HCT116 (cell line): ENCODE data around the gene NDUFS6. TPM values are rescaled to one million over a fixed set of nuclear protein-coding genes. Genes with fewer than 3 reads are reported as not detected.

Source experiments
- ATAC-seq: fragments of 200-7000 bp; cut with Tn5 transposase; 2 replicates; pipeline ENCODE4 v1.9.1; 2020; ENCODE audit warnings: mild to moderate bottlenecking, moderate library complexity
- BruUV-seq: library from RNA; stranded (reverse); fragments of 400-500 nt; replicated peaks from 2 replicates; lab custom pipeline; 2021; lab: Mats Ljungman, UMichigan
- CTCF ChIA-PET: fragments of 300-600 bp; sonication (Branson Sonifier 250); formaldehyde crosslinking; loops from one replicate; lab custom pipeline; 2021; ENCODE audit warnings: antibody characterized with exemption; lab: Charles Lee
- POLR2A ChIA-PET: fragments of 300-600, 350-600 bp; sonication (Branson Sonifier 250); formaldehyde crosslinking; loops from one replicate; lab custom pipeline; 2021; ENCODE audit warnings: antibody characterized with exemption; lab: Charles Lee
- RAD21 ChIA-PET, 2 experiments: fragments of 300-600 bp; sonication (Branson Sonifier 250); formaldehyde crosslinking; loops; one replicate each; lab custom pipeline; 2023; ENCODE audit warnings: low total read pairs in 2 of 2; ENCODE audit not compliant: uncharacterized antibody in 2 of 2, unreplicated experiment in 2 of 2, low non-redundant PET in 1 of 2; lab: Charles Lee
- DNase-seq: peaks from one replicate; pipeline ENCODE4 v3.0.0-alpha.2; 2010; ENCODE audit warnings: low read depth, low spot score
- H2AFZ ChIP-seq: fragments of 200-600 bp; shearing (Covaris generic), sonication (generic); 2 replicates; pipeline ENCODE4 v1.6.1; 2017; ENCODE audit warnings: low read depth, mixed run types, mixed read lengths, antibody characterized with exemption, low read length; ENCODE audit not compliant: poor library complexity, severe bottlenecking
- H3K27ac ChIP-seq: 2 replicates; pipeline ENCODE4 v1.5.1; 2012; ENCODE audit warnings: low read depth, low read length
- H3K27me3 ChIP-seq: fragments of 200-600 bp; sonication (generic); 2 replicates; pipeline ENCODE4 v1.6.1; 2016; ENCODE audit warnings: mixed run types, low read length, mixed read lengths; ENCODE audit not compliant: insufficient read depth
- H3K36me3 ChIP-seq, 2 experiments: fragments of 200-500 bp in 1 of 2; fragments of 200-600 bp in 1 of 2; sonication (Bioruptor generic) in 1 of 2; sonication (generic) in 1 of 2; 2 replicates each; pipeline versions ENCODE4 v1.5.1 to v1.6.1; 2014 to 2016; ENCODE audit warnings: low read length in 2 of 2, inconsistent platforms in 1 of 2, mixed read lengths in 1 of 2, mixed run types in 1 of 2; ENCODE audit not compliant: insufficient read depth in 2 of 2, control insufficient read depth in 1 of 2
- H3K4me1 ChIP-seq, 2 experiments: fragments of 200-600 bp in 1 of 2; sonication (generic) in 1 of 2; 2 replicates each; pipeline versions ENCODE4 v1.5.1 to v1.6.1; 2012 to 2017; ENCODE audit warnings: low read length in 2 of 2, inconsistent platforms in 1 of 2, mild to moderate bottlenecking in 1 of 2, mixed read lengths in 1 of 2, mixed run types in 1 of 2, moderate library complexity in 1 of 2; ENCODE audit not compliant: insufficient read depth in 2 of 2, control insufficient read depth in 1 of 2
- H3K4me2 ChIP-seq: fragments of 200-600 bp; sonication (generic); 2 replicates; pipeline ENCODE4 v1.6.1; 2017; ENCODE audit warnings: mixed run types, low read length, mixed read lengths
- H3K4me3 ChIP-seq, 2 experiments: fragments of 200-600 bp in 1 of 2; sonication (generic) in 1 of 2; replicated peaks in 1 of 2; 2 replicates each; pipeline ENCODE4 v1.5.1; 2011 to 2016; ENCODE audit warnings: low read length in 2 of 2, control low read depth in 1 of 2, low read depth in 1 of 2, mild to moderate bottlenecking in 1 of 2, mixed read lengths in 1 of 2, mixed run types in 1 of 2
- H3K79me2 ChIP-seq: fragments of 200-600 bp; sonication (generic); 2 replicates; pipeline ENCODE4 v1.6.1; 2017; ENCODE audit warnings: mild to moderate bottlenecking, mixed run types, low read length, moderate library complexity, mixed read lengths; ENCODE audit not compliant: insufficient read depth
- H3K9ac ChIP-seq: fragments of 200-600 bp; sonication (generic); 2 replicates; pipeline ENCODE4 v1.6.1; 2016; ENCODE audit warnings: low read length, mixed read lengths
- H3K9me2 ChIP-seq: fragments of 200-600 bp; sonication (generic), shearing (Covaris generic); 2 replicates; pipeline ENCODE4 v1.6.1; 2017; ENCODE audit warnings: mixed run types, mild to moderate bottlenecking, moderate library complexity; ENCODE audit not compliant: insufficient read depth
- H3K9me3 ChIP-seq, 2 experiments: fragments of 200-500 bp in 1 of 2; fragments of 200-600 bp in 1 of 2; sonication (Bioruptor generic) in 1 of 2; sonication (generic) in 1 of 2; 2 replicates each; pipeline ENCODE4 v1.6.1; 2014 to 2017; ENCODE audit warnings: low read length in 2 of 2, mixed read lengths in 2 of 2, inconsistent platforms in 1 of 2, low read depth in 1 of 2, mild to moderate bottlenecking in 1 of 2, mixed run types in 1 of 2, moderate library complexity in 1 of 2; ENCODE audit not compliant: control insufficient read depth in 1 of 2, insufficient read depth in 1 of 2
- H4K20me1 ChIP-seq: fragments of 200-600 bp; sonication (generic), shearing (Covaris generic); 2 replicates; pipeline ENCODE4 v1.6.1; 2017; ENCODE audit warnings: mixed run types, mild to moderate bottlenecking, moderate library complexity; ENCODE audit not compliant: insufficient read depth
- CBX3 ChIP-seq: IDR thresholded peaks from 2 replicates; pipeline ENCODE4 v1.6.1; 2012; ENCODE audit warnings: low read depth
- ELF1 ChIP-seq: IDR thresholded peaks from 2 replicates; pipeline ENCODE4 v1.6.1; 2012; ENCODE audit warnings: low read depth, borderline replicate concordance
- EZH2phosphoT487 ChIP-seq: fragments of 200-600 bp; IDR thresholded peaks from 2 replicates; pipeline ENCODE4 v1.6.1; 2018; ENCODE audit warnings: antibody characterized with exemption, borderline replicate concordance
- FOSL1 ChIP-seq: IDR thresholded peaks from 2 replicates; pipeline ENCODE4 v1.6.1; 2012; ENCODE audit warnings: low read depth
- JUND ChIP-seq: IDR thresholded peaks from 2 replicates; pipeline ENCODE4 v1.6.1; 2012
- POLR2A ChIP-seq: IDR thresholded peaks from 2 replicates; pipeline ENCODE4 v1.7.0; 2011; ENCODE audit warnings: borderline replicate concordance; ENCODE audit not compliant: insufficient read depth, insufficient read length; ENCODE audit errors: extremely low read depth
- SP1 ChIP-seq: IDR thresholded peaks from 2 replicates; pipeline ENCODE4 v1.6.1; 2012; ENCODE audit warnings: low read depth
- intact Hi-C: fragments of 100-400 bp; cut with micrococcal nuclease; formaldehyde crosslinking; loops from 2 replicates; pipeline ENCODE4 v1.10.0; 2022
- total RNA-seq: library from RNA; stranded (reverse); gene quantifications from one replicate; pipeline ENCODE4 v1.2.1, GENCODE V29; 2021; ENCODE audit not compliant: unreplicated experiment
- TF ChIP-seq, protein P1 (sequence below): IDR thresholded peaks from 2 replicates; pipeline ENCODE4 v1.6.1; 2012; ENCODE audit warnings: low read depth
- TF ChIP-seq, protein P2 (sequence below): IDR thresholded peaks from 2 replicates; pipeline ENCODE4 v1.6.1; 2012
- TF ChIP-seq, protein P3 (sequence below): IDR thresholded peaks from 2 replicates; pipeline ENCODE4 v1.6.1; 2012

NDUFS6 gene
- total RNA-seq, 1 experiment from 2014 or later, result 43.8 TPM

DNA sequence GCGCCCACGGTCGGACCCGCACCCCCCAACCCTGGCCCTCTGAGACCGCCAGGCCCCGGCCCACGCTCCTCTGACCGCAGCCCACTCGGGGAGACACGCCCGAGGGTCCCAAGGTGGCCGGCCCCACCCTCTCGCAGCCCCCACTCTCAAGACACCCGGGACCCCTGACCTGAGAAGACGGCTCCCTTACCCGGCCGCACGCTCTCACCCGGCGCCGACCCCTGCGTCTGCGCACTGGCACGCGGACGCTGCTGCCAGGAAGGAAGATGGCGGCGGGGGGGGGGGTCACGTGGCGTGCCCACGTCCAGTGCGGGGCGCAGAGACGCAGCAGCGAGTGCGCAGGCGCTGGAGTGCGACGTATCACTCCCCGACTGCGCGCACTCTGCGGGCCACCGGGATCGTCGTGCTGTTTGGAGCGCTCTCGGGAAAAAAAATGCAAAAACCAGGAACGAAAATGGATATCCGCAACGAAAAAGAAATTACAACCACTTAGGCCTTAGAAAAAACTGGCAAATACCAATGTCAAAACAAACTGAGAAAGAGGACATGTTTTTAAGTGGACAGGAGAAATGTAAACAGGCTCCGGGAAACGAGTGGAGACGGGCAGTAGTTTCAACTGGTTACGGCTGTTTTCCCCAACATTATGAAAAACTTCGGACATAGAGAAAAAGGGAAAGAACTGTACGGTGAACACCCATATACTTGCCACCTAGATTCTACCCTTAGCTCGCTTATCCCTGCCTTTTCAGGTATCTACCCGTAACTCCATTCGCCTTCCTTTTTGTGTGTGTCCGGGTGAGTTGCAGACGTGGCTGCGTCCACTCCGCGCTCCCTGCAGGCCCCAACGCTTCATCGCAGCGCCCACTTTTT, 1.4 kb upstream of the NDUFS6 start, which contains the start of gene MRPL36 (continued):
- TF ChIP-seq, protein P1, sequence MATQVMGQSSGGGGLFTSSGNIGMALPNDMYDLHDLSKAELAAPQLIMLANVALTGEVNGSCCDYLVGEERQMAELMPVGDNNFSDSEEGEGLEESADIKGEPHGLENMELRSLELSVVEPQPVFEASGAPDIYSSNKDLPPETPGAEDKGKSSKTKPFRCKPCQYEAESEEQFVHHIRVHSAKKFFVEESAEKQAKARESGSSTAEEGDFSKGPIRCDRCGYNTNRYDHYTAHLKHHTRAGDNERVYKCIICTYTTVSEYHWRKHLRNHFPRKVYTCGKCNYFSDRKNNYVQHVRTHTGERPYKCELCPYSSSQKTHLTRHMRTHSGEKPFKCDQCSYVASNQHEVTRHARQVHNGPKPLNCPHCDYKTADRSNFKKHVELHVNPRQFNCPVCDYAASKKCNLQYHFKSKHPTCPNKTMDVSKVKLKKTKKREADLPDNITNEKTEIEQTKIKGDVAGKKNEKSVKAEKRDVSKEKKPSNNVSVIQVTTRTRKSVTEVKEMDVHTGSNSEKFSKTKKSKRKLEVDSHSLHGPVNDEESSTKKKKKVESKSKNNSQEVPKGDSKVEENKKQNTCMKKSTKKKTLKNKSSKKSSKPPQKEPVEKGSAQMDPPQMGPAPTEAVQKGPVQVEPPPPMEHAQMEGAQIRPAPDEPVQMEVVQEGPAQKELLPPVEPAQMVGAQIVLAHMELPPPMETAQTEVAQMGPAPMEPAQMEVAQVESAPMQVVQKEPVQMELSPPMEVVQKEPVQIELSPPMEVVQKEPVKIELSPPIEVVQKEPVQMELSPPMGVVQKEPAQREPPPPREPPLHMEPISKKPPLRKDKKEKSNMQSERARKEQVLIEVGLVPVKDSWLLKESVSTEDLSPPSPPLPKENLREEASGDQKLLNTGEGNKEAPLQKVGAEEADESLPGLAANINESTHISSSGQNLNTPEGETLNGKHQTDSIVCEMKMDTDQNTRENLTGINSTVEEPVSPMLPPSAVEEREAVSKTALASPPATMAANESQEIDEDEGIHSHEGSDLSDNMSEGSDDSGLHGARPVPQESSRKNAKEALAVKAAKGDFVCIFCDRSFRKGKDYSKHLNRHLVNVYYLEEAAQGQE, result no peak
- TF ChIP-seq, all 23 proteins: peak for 10

DNA sequence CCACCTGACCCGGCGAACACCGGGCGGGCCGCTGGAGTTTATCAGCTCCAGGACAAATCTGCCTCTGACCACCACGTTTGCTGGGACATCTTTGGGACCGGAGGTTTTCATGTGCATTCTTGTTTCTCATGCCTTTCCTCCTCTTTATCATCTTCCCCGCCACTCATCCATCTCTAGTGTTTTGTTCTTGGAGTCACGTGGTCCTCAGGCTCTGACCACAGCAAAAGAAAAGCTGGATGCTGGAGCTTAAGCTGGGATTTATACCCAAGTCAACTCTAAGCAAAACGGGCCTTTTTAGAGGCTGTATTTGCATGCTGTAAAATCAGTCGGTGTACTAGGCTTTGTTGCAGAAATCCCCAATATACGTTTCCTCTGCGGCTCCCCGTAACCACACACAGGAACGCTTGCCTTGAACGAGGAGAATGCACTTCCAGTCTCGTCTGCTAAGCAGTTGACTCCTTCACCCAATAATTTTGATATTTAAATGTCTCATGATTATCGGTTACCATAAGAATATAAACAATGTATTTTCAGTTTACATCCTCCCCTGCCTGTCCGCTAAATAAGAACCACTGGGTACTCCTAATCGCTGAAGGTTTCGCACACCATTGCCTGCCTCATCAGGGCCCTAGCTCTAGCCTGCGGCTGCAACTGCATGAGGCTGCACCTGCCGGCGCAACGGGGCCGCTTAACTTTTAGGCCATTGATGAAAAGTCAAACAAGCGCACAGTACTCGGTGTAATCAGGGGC, 560 bp upstream of the NDUFS6 start:
- Histone ChIP-seq H3K4me2 (peak overlapping the region; percentile 87), H4K20me1 (no peaks in the 10 kb centered on the region), H3K9me2 (no peaks in the 10 kb centered on the region), H3K9ac (peak overlapping the region; percentile 87), H2AFZ (no peak overlapping the region), H3K4me3 (peak overlapping the region; percentile 78 to 93), H3K4me1 (peaks cover 2 to 18% of the 10 kb centered on the region in 2 experiments; a peak in 3 of 4 replicates), H3K79me2 (peaks cover 86% of the 10 kb centered on the region), H3K36me3 (peaks cover 35 to 54% of the 10 kb centered on the region in 2 experiments), H3K9me3 (no peaks in the 10 kb centered on the region), H3K27ac (peak overlapping the region; percentile 96), H3K27me3 (no peaks in the 10 kb centered on the region)
- ATAC-seq (peak; percentile 37), DNase-seq (no peak)
- intact Hi-C loops, result loop anchor here (10.0 kb wide), 1 partner anchor 134 kb away; no protein-coding TSS in a partner anchor
- no TSS peak for BruUV-seq
- POLR2A ChIA-PET, result no interaction called here
- RAD21 ChIA-PET, result interaction anchor here in 1 of 2 experiments (0.5 kb wide), 1 partner anchor 24 kb away, joined by 3 read pairs; no protein-coding TSS in a partner anchor
- CTCF ChIA-PET, result interaction anchor here (0.7 to 1.2 kb wide), 2 partner anchors 37 to 65 kb away, joined by 3 read pairs; no protein-coding TSS in a partner anchor
- TF ChIP-seq POLR2A (no peak), FOSL1 (no peak), JUND (no peak), CBX3 (no peak), EZH2phosphoT487 (no peak), SP1 (no peak), ELF1 (no peak)
- TF ChIP-seq, protein P2, sequence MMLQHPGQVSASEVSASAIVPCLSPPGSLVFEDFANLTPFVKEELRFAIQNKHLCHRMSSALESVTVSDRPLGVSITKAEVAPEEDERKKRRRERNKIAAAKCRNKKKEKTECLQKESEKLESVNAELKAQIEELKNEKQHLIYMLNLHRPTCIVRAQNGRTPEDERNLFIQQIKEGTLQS, result no peak
- TF ChIP-seq, protein P3, sequence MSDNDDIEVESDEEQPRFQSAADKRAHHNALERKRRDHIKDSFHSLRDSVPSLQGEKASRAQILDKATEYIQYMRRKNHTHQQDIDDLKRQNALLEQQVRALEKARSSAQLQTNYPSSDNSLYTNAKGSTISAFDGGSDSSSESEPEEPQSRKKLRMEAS, result no peak
